GM18909 (cell line): ENCODE results near the gene VSIG10L2.

Experiments used
- ATAC-seq: cut with Tn5 transposase; IDR thresholded peaks from one replicate; pipeline ENCODE4 v1.9.1; 2021; ENCODE audit warnings: mild to moderate bottlenecking; ENCODE audit not compliant: unreplicated experiment, poor library complexity

The VSIG10L2 gene

DNA sequence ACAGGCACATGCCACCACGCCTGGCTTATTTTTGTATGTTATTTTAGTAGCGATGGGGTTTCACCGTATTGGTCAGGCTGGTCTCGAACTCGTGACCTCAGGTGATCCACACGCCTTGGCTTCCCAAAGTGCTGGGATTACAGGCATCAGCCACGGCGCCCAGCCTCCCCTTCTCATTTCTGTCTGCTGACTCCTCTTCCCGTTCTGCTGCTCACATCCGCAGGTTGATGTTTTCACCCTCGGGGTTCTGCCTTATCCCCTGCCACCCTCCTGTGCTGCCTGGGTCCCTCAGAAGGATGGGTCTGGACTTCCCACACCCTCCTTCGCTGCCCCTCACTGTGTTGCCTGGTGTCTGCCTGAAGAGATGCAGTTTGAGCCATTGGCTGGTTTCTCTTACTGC is 19.2 kb upstream of the VSIG10L2 start:
- no peak for ATAC-seq

DNA sequence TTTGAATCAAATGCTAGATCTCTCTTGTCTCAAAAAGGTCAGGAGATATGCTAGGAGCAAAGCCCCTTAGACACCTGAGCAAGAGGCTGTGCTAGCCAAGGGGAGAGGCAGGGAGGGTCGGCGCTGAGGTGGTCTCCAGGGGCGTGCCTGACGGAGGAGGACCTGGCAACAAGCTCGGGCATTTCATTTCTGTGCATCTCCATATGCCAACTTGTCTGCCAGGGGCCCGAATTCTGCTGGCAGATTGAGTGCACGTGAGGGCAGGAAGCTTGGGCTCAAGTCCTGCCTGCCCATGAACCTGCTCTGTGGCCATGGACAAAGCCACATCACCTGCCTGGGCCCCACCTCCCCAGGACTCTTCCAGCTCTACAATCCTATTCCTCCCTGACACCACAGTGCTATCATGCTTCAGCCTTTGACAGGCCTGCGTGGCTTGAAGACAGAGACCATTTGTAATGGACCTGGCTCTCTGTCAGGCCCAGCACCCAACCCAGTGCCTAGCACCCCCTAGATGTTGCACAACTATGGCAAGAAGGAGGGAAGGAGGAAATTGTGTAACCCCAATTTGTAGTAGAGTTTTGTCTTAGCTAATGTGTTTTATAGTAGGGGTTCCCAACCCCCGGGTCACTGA is 16.3 kb upstream of the VSIG10L2 start:
- no peak for ATAC-seq

DNA sequence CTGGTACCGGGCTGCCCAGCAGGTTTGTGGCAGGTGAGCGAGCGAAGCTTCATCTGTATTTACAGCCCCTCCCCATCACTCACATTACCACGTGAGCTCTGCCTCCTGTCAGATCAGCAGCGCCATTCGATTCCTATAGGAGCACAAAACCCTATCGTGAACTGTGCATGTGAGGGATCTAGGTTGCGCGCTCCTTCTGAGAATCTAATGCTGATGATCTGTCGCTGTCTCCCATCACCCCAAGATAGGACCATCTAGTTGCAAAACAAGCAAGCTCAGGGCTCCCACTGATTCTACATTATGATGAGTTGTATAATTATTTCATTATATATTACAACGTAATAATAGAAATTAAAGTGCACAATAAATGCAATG is 15.8 kb upstream of the VSIG10L2 start:
- ATAC-seq: no peak

DNA sequence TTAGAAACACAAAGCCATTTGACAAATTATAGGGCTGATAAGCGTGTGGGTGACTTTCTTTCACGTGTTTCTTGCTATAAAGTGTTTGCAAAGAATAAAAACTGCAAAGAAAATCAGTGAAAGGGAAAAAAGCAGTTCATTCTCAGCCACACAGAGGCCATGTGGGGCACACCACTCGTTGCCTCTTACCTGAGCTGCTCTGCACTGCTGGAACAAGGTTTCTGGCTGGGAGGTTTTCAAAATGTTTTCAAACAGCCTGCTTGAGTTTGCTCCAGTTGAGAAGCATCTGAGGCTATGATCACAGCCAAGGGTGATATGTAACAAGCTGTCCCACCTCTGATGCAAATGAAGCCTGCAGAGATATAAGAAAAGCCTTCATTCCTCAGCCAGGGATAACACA is 14.7 kb upstream of the VSIG10L2 start:
- no peak for ATAC-seq

DNA sequence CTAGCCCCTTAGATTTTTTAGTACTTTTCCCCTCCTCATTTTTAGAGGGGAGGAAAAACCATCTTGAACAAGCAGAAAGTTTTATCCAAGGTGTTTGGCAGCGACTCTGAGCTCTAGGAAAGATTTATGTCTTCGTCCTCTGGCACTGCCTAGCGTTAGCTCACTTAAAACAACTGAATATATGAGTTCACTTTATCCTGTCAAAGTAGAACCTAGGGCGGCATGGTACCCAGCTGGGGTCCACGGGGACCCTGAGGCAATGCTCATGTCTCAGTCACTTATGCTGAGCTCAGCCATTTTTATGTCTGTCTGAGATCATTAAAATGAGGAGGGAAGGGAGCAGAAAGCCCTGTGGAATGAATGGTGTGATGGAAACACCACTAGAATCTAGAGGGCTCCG is 14.2 kb upstream of the VSIG10L2 start:
- ATAC-seq: no peak

DNA sequence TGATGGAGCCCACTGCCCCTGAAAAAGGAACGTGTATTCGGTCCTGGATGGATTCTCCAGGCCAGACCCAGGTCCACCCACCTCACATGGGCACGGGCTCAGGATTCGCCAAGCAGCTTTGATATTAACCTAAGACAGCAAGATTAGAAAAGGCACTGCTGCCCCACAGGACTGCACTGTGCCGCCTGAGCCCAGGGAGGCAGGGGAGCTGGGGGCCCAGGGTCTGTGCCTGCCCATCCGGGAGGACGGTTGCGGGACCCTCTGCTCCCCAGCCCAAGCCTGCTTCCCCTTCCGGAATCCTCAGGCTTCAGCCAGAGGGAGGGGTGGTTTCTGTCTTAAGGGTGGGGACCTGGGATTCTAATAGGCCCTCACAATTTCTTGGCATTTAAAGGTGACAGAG is 13.5 kb upstream of the VSIG10L2 start:
- ATAC-seq: no peak

DNA sequence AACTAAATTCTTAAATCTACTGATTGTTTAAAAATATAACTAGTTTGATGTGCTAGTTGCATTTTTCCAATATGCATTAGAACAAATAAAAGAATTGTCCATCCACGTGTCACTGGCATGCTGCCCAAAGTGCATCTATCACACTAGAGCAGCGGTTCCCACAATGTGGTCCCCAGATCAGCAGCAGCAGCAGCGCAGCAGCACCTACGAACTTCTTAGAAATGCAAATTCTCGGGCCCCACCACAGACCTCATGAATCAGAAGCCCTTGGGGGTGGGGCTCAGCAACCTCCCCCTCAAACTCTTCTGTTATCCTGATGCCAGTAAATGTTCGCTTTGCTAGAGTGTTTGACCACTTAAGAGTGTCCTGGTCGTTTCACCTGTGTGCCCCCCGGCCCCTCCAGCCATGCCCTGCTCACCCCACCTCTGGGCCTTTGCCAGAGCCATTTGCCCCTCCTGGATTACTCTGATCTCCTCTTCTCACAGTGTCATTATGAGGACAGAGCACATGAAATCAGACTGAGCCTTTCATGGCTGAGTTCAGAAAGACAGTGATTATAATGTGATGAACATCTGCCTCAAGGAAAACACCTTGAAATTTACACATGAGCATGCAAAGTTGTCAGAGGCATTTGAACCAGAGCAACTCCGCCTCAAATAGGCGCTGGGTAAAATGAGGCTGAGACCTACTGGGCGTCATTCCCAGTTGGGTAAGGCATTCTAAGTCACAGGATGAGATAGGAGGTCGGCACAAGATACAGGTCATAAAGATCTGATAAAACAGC is 12.6 kb upstream of the VSIG10L2 start:
- ATAC-seq: no peak

DNA sequence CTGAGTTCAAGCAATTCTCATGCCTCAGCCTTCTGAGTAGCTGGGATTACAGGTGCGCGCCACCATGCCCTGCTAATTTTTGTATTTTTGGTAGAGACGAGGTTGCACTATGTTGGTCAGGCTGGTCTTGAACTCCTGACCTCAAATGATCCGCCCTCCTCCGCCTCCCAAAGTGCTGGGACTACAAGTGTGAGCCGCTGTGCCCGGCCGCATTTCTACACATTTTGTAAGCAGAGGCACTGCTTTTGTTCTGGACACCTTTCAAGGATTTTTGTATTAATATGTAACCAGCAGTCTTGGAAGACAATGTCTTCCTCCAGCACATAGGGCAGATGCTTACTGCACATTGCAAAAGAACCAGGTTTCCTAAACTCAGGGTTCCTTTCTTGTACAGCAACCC is 11.4 kb upstream of the VSIG10L2 start:
- no peak for ATAC-seq

DNA sequence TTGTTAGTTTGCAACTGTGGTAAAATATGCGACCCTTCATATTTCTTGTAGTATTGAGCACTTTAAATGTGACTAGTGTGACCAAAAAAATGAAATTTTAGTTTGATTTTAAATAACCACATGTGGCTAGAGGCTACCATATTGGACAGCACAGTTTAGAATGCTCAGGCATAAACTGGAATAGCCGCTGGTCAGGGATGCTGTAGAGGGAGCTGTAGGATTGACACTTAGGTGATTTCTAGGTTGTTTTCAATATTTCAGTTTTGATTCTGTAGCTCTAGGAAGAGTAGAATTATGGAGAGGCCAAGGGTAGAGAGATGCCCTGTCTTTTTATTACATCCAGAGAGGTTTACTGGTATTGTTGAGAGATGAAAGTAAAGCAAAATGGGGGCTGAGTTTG is 10.8 kb upstream of the VSIG10L2 start:
- ATAC-seq: no peak

DNA sequence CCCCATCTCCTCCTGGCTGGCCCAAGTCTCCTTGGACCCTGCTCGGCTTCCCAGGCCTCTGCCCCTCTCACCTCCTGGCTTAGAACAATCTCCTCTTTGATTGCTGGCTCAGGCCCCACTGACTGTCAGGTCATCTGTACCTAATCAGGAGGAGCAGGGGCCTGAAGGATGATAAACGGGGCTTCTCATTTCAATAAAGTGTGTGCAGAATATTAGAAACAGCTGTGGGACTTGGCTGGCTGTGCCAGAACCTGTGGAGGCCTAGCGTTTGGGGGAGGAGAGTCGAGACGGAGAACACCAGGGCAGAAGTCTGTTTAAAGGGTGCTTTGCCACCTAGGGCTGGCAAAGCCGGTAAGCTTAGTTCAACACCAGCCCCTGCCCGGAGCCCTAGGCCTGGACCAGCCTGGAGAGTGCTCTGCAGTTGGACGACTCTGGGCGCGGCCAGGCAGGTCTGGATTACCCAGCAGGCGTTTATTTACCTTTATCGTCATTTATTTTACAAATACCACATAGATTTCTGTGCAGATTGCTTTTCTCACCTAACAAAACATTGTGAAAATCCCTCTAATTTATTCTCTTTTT is 10.1 kb upstream of the VSIG10L2 start:
- no peak for ATAC-seq

DNA sequence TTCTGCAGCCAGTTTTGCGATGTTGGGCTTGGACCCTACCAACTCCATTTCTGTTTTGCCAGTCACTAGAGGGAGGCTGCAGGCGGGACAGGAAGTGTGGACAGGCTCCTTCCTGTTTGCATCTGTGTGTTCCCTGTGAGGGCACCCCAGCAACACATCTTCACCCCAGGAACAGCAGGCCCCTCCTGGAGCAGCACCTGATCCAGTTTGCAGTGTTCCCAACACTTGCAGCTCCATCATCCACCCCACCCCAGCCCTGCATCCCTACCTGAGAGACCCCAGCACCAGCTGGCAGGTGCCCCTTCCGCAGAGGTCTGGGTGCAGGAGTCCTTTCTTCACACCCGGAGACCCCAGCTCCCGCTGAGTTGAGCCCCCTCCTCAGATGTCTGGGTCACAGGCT is 7.4 kb upstream of the VSIG10L2 start:
- ATAC-seq: no peak

DNA sequence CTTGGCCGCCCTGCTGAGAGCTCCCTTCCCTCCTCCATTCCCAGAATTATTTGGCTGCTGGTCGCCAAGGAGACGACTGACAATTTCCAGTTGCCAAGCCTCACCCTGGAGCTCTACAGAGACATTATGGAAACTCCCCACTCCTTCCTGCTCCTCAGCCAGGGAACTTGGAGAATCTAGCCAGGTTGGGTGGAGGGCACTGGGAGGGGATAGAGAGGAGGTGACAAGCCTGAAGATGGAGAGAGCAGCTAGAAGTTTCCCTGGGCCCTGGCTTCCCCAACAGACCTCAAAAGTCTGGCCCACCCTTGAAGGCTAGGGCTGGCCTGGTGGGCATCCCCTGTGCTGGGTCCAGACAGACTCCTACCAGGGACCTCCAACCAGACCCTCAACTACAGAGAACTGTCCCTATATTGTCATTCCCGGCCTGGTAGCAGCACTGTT is 6.7 kb upstream of the VSIG10L2 start:
- ATAC-seq: no peak

DNA sequence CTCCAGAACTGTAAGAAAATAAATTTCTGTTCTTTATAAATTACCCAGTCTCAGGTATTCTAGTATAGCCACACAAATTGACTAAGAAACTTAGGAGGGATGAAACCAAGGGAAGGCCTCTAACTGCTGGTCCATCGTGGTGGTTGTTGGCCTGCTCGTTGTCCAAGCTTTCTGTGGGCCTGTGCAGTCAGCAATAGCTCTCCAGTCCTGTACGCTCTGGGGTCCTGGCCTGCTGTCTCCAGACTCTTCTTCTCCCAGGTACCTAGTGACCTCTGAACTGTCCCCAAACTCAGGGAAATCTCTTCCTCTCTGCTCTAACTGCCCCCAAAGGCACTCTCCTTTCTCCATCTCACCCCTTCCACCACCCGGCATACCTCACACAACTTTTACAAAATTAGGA is 5.7 kb upstream of the VSIG10L2 start:
- ATAC-seq: no peak

DNA sequence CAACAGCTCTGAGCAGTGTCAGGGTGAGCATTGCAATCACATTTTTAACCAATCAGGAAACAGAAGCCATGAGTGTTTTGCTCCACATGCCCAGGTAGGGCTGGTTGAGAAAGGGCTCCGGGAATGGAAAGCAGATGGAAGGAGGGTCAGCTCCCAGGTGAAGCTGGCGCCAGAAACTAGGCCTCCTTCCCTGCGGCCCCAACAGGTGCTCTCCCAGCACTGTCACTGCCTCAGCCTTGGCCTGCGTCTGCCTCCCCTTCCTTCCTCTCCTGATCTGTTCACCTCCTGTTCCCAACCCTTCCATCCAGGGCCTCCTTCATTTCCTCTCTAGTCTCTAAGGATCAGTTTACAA is 4.6 kb upstream of the VSIG10L2 start:
- no peak for ATAC-seq

DNA sequence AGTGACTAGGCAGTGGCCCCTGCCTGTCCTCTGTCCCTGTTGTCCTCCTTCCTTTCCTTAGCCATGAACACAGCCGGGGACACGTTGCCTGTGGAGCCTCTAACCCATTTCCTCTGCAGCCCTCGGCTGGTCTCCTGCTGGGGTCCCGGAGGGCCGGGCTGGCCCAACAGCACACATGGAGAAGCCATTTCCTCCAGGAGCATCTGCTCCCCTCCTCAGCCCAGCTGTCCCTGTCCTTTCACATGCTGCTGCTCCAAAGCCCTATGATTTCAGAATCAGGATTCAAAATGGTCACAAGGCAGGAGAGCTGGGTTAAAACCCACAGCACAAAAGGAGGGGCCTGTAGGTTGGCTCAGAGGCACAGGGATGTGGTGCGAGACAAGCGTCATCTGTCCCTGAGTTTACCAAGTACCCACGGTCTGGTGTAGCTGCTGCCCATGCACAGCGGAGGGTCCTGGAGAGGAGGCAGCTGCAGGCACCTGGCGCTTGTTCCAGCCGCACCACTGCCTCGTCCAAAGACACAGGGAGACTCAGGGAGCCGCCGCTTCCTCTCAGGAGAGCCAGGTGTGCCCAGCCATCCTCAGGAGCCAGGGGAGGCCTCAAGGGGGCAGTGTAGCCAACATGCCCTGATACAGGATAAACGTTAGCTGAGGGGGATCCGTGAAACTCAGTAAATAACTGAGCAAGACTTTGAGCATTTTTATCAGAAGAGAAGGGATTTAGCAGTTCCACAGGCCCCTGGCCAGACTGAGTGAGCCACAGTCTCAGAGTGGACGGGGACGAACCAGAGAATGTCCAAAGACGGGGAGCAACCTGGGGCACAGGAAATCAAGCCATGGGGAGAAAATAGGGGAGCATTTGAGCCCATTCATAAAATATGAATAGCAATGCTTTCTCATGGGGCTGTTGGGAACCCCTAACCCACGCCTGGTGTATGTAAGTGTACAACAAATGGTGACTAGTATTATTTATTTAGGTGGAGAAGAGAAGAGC is 3.9 kb upstream of the VSIG10L2 start:
- ATAC-seq: peak; percentile 51

DNA sequence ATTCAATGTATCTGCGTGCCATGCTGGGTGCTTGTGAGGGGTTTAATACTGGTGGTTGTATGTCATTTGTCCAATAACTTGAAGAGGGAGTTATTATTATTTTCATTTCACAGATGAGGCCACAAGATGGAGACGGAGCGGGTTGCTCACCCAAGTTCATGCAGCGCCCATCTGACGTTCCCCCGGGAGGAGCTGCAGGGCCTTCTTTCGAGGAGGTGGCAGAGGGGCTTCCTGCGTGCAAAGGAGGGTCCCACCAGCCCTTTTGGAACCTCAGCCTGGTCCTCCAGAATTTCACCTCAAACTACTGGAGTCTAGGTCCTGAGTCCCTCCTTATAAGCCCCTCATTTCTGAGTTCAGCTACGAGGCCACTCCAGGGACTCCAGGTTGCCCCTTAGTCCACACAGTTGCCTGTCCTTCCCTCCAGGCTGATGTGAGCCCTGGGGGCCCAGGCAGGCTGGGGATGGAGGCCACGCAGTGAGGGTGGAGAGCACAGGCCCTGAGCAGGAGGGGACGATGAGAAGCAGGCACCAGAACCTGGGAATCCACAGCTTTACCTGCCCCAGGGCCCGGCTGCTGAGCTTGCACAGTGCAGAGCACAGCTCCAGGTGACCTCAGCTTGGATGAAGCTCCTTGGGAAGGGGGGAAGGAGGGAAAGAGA is 2.9 kb upstream of the VSIG10L2 start:
- no peak for ATAC-seq

DNA sequence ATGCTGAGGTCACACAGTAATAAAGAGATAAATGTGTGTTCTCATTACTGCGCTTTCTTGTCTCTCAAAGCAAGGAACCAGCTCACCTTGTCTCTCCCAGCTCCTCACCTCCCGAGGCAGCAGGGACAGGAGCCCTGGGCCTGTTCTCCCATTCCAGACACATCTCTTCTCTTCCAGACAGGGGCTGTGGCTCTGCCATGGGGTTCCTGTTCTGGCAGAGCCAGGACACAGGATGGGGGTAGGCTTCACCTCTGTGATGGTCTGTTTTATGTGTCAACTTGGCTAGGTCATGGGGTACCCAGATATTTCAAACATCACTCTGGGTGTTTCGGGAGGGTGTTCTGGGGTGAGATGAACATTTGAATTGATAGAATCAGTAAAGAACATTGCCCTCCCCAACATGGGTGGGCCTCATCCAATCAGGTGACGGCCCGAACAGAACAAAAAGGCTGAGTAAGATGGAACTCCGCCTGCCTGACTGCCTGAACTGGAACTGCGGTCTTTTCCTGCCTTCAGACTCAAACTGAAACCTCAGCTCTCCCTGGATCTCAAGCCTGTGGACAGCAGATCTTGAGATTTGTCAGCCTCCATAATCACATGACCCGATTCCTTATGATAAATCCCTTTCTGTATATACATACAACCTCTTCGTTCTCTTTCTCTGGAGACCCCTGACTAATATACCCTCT is 2.0 kb upstream of the VSIG10L2 start:
- no peak for ATAC-seq

DNA sequence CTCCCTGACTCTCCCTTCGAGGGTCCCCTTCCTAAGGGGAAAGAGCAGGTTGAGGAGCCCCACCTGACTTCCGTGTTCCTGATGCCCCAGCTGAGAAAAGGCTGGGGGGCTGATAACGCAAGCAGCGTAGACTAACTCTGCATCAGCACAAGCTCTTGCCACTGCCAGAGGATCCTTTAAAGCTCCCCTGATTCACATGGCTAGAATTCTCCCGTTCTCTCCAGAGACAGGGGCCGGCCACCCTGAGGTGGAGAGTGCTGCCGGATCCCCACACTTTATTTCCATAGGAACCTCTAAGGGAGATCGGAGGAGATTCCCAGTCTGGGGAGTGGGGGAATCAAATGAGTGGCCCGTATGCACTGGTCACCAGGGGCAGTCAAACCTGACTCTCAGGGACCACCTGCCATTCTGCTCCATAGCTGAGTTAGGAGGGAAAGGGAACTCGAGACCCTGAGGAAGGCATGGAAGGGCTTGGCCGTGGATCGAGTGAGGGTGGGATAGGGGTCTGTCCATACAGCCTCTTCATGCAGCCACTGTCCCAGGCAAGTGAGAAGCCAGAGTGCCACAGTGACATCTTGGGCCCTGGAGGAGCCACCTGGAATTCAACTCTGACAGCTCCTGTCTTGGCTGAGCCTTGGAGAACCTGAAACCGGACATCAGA is 1.4 kb upstream of the VSIG10L2 start:
- no peak for ATAC-seq
